Progenitor cell of endocrine pancreas (in vitro differentiated cells): Measurements from ENCODE around the gene TMEM222. TPM values are rescaled to one million over a fixed set of nuclear protein-coding genes. Genes with fewer than 3 reads are reported as not detected.
"Not testable (repeated sequence)": the region's sequence is repeated elsewhere in the genome, so short reads cannot be mapped to it uniquely, and the experiment has no call there.

Source experiments
- DNase-seq: peaks from one replicate; pipeline ENCODE4 v3.0.0; 2021; ENCODE audit warnings: low spot score; ENCODE audit not compliant: unreplicated experiment
- H3K27ac Mint-ChIP-seq: 2 replicates; pipeline ENCODE4 v1.8.0; 2021; ENCODE audit warnings: mild to moderate bottlenecking, moderate library complexity, mixed read lengths
- H3K27me3 Mint-ChIP-seq: 2 replicates; pipeline ENCODE4 v1.8.0; 2021; ENCODE audit warnings: mixed read lengths
- H3K36me3 Mint-ChIP-seq: 2 replicates; pipeline ENCODE4 v1.8.0; 2022; ENCODE audit warnings: mixed read lengths; ENCODE audit not compliant: insufficient read depth
- H3K4me1 Mint-ChIP-seq: 2 replicates; pipeline ENCODE4 v1.8.0; 2021; ENCODE audit warnings: low read depth, mixed read lengths
- H3K4me3 Mint-ChIP-seq: 2 replicates; pipeline ENCODE4 v1.8.0; 2021; ENCODE audit warnings: low read depth, mild to moderate bottlenecking, moderate library complexity, mixed read lengths
- H3K9me3 Mint-ChIP-seq: 2 replicates; pipeline ENCODE4 v1.8.0; 2021; ENCODE audit warnings: low read depth, mixed read lengths
- CTCF ChIP-seq: fragments of 200-600 bp; sonication (generic); IDR thresholded peaks from one replicate; pipeline ENCODE4 v1.5.0; 2021; ENCODE audit warnings: antibody characterized with exemption, mild to moderate bottlenecking; ENCODE audit not compliant: unreplicated experiment
- total RNA-seq: library from RNA; stranded (reverse); gene quantifications from 2 replicates; pipeline ENCODE4 v1.2.1, GENCODE V29; 2021

TMEM222 gene
- total RNA-seq, 1 donor from 2014 or later = 37.1 TPM

- Mint-ChIP-seq H3K9me3 (no peaks in the 10 kb centered on the region), H3K4me1 (no peaks in the 10 kb centered on the region), H3K27ac (no peak overlapping the region), H3K4me3 (no peak overlapping the region), H3K36me3 (no peaks in the 10 kb centered on the region), H3K27me3 (peaks cover 24% of the 10 kb centered on the region)
- TF ChIP-seq CTCF = no peak
- no peak for DNase-seq
Observed at GRCh38 chr1:27380766-27381733, 59.1 kb downstream of the TMEM222 start.

- H3K4me3 Mint-ChIP-seq = no peak overlapping the region
- no peaks in the 10 kb centered on the region for H3K9me3 Mint-ChIP-seq
Observed at GRCh38 chr1:27381969-27382762, 60.2 kb downstream of the TMEM222 start.

GRCh38 chr1:27383039-27383605, 61.2 kb downstream of the TMEM222 start, which contains the start of gene CD164L2:
Gene CD164L2, minus strand, starts transcription at chr1:27383333. Its CDS starts 94 bp downstream, at chr1:27383239.
- no peak for TF ChIP-seq CTCF
- H3K9me3 Mint-ChIP-seq = no peaks in the 10 kb centered on the region
- DNase-seq = peak; percentile 61
- H3K27me3 Mint-ChIP-seq = peaks cover 33% of the 10 kb centered on the region
- no peak within 1 kb of the TSS for H3K4me3 Mint-ChIP-seq
- H3K4me1 Mint-ChIP-seq = no peaks in the 10 kb centered on the region
- H3K36me3 Mint-ChIP-seq = no peaks in the 10 kb centered on the region
- H3K27ac Mint-ChIP-seq = no peak within 1 kb of the TSS

More at GRCh38 chr1:27381969-27382762, 60.2 kb downstream of the TMEM222 start:
- TF ChIP-seq CTCF = no peak
- Mint-ChIP-seq H3K27me3 (peaks cover 32% of the 10 kb centered on the region), H3K36me3 (no peaks in the 10 kb centered on the region), H3K4me1 (no peaks in the 10 kb centered on the region), H3K27ac (no peak overlapping the region)
- DNase-seq = no peak

- H3K27me3 Mint-ChIP-seq = peaks cover 35% of the 10 kb centered on the region
- no peak for TF ChIP-seq CTCF
- H3K4me1 Mint-ChIP-seq = no peaks in the 10 kb centered on the region
- no peak for DNase-seq
- no peak overlapping the region for H3K4me3 Mint-ChIP-seq
- no peak overlapping the region for H3K27ac Mint-ChIP-seq
- no peaks in the 10 kb centered on the region for H3K9me3 Mint-ChIP-seq
- H3K36me3 Mint-ChIP-seq = no peaks in the 10 kb centered on the region
Observed at GRCh38 chr1:27383661-27384060, 61.7 kb downstream of the TMEM222 start.

- H3K36me3 Mint-ChIP-seq, H3K9me3 Mint-ChIP-seq, DNase-seq, H3K27ac Mint-ChIP-seq, H3K4me3 Mint-ChIP-seq, H3K4me1 Mint-ChIP-seq: not testable (repeated sequence)
- peaks cover 33% of the 10 kb centered on the region for H3K27me3 Mint-ChIP-seq
Observed at GRCh38 chr1:27384797-27385196, 62.8 kb downstream of the TMEM222 start.

Other genes with a start within 250 kb of the TMEM222 start
- gene SLC9A1, start 167.0 kb upstream of the TMEM222 start, total RNA-seq = 19.6 and 23.3 TPM in 2 replicates
- gene WDTC1, start 87.5 kb upstream of the TMEM222 start, total RNA-seq = 51.4 and 53.8 TPM in 2 replicates
- 9.4 and 15.5 TPM in 2 replicates for gene SYTL1, start 19.9 kb downstream of the TMEM222 start, total RNA-seq
- gene MAP3K6, start 44.8 kb downstream of the TMEM222 start, total RNA-seq = 1.1 and 1.8 TPM in 2 replicates
- gene FCN3, start 52.7 kb downstream of the TMEM222 start, total RNA-seq = not detected in 2 replicates
- gene CD164L2, start 61.2 kb downstream of the TMEM222 start, total RNA-seq = not detected in 2 replicates
- gene GPR3, start 70.5 kb downstream of the TMEM222 start, total RNA-seq = 1.00 and 1.1 TPM in 2 replicates
- gene WASF2, start 168.0 kb downstream of the TMEM222 start, total RNA-seq = 74.6 and 76.9 TPM in 2 replicates